Body of pancreas (tissue), 4 donors: ENCODE measurements around the gene CPNE1. TPM values are rescaled to one million over a fixed set of nuclear protein-coding genes. Genes with fewer than 3 reads are reported as not detected.

ENCODE experiments used
- ATAC-seq: fragments of 150-250 bp; one replicate; pipeline ENCODE4 v1.9.1; 2016
- DNase-seq, 4 donors: peaks; one replicate each; pipeline ENCODE4 v3.0.0-alpha.2; 2019
- H3K27ac ChIP-seq, 4 donors: fragments of 200-600 bp; sonication (generic); 1 replicate in 3 of 4; 2 replicates in 1 of 4; pipeline versions ENCODE4 v1.5.1 to v1.6.1; 2016 to 2019; ENCODE audit warnings: mild to moderate bottlenecking in 1 of 4, mixed read lengths in 1 of 4, moderate library complexity in 1 of 4
- H3K27me3 ChIP-seq, 2 donors: fragments of 200-600 bp; sonication (generic); one replicate each; pipeline ENCODE4 v1.6.0; 2016; ENCODE audit warnings: mild to moderate bottlenecking in 1 of 2
- H3K36me3 ChIP-seq, 2 donors: fragments of 200-600 bp; sonication (generic); replicated peaks in 1 of 2; 2 replicates each; pipeline ENCODE4 v1.5.1; 2016; ENCODE audit warnings: low read depth in 2 of 2; ENCODE audit not compliant: insufficient read depth in 1 of 2
- H3K4me1 ChIP-seq: fragments of 200-600 bp; sonication (generic); one replicate; pipeline ENCODE4 v1.6.0; 2016
- H3K4me3 ChIP-seq, 2 donors: fragments of 200-600 bp; sonication (generic); 1 replicate in 1 of 2; 2 replicates in 1 of 2; pipeline ENCODE4 v1.5.1; 2016 to 2019
- H3K9me3 ChIP-seq, 3 donors: fragments of 200-600 bp; sonication (generic); 1 replicate in 2 of 3; 2 replicates in 1 of 3; pipeline ENCODE4 v1.5.1; 2016
- CTCF ChIP-seq, 7 experiments: fragments of 450-650 bp in 4 of 7; fragments of 200-600 bp in 3 of 7; sonication (generic) in 3 of 7; IDR thresholded peaks; one replicate each; pipeline ENCODE4 v1.5.1; 2016 to 2019; ENCODE audit warnings: antibody characterized with exemption in 7 of 7
- POLR2A ChIP-seq, 3 donors: fragments of 450-650 bp; IDR thresholded peaks; one replicate each; pipeline ENCODE4 v1.6.1; 2016; ENCODE audit warnings: antibody characterized with exemption in 3 of 3, mild to moderate bottlenecking in 2 of 3
- WGBS, 2 donors: methylation state at CpG; one replicate each; pipeline ENCODE4 v1.1.5; 2017; 5-methylcytosine and 5-hydroxymethylcytosine counted together
- intact Hi-C: fragments of 100-400 bp; cut with DNase I; formaldehyde crosslinking; loops from one replicate; pipeline ENCODE4 v1.15.1; 2023
- total RNA-seq, 2 donors: library from RNA; depleted of rRNA; stranded (reverse); fragments of >200 nt; gene quantifications; one replicate each; pipeline ENCODE4 v1.1.0, GENCODE V29; 2016

Gene CPNE1
- total RNA-seq, 2 donors from 2014 or later = 87.3 to 93.9 TPM

- Histone ChIP-seq H3K4me1 (peaks cover 19% of the 10 kb centered on the region), H3K27me3 (no peaks in the 10 kb centered on the region), H3K4me3 (no peak overlapping the region), H3K27ac (no peak overlapping the region), H3K36me3 (peaks cover 22 to 32% of the 10 kb centered on the region in 2 donors), H3K9me3 (no peaks in the 10 kb centered on the region)
- DNase-seq = no peak
- 77 to 84% methylated on average over 5 of the region's 5 CpGs for WGBS, 2 donors
- ATAC-seq = no peak
- TF ChIP-seq CTCF (IDR thresholded peaks at IDR 0.05) (no peak), POLR2A (IDR thresholded peaks at IDR 0.05) (no peak)
- intact Hi-C loops = no loop called here
Observed at GRCh38 chr20:35704514-35705261, 40.0 kb upstream of the CPNE1 start.

GRCh38 chr20:35702824-35703695 lies 38.4 kb upstream of the CPNE1 start:
- Histone ChIP-seq H3K27ac (no peak overlapping the region), H3K9me3 (no peaks in the 10 kb centered on the region), H3K27me3 (no peaks in the 10 kb centered on the region), H3K4me1 (peaks cover 13% of the 10 kb centered on the region), H3K36me3 (peaks cover 22 to 30% of the 10 kb centered on the region in 2 donors), H3K4me3 (no peak overlapping the region)
- ATAC-seq (no peak), DNase-seq (no peak)
- 69 to 72% methylated on average over 4 of the region's 4 CpGs for WGBS, 2 donors
- TF ChIP-seq CTCF (IDR thresholded peaks at IDR 0.05) (no peak), POLR2A (IDR thresholded peaks at IDR 0.05) (no peak)
- intact Hi-C loops = no loop called here

- intact Hi-C loops = no loop called here
- H3K27ac ChIP-seq = no peak overlapping the region
Observed at GRCh38 chr20:35702051-35702823, 37.5 kb upstream of the CPNE1 start.

More at GRCh38 chr20:35702051-35702823, 37.5 kb upstream of the CPNE1 start:
- Histone ChIP-seq H3K36me3 (peaks cover 22 to 28% of the 10 kb centered on the region in 2 donors), H3K4me1 (peaks cover 21% of the 10 kb centered on the region), H3K9me3 (no peaks in the 10 kb centered on the region), H3K27me3 (no peaks in the 10 kb centered on the region), H3K4me3 (no peak overlapping the region)
- WGBS, 2 donors = 85 to 86% methylated on average over 12 of the region's 12 CpGs
- TF ChIP-seq POLR2A (IDR thresholded peaks at IDR 0.05) = no peak
- no peak for TF ChIP-seq CTCF (IDR thresholded peaks at IDR 0.05)
- ATAC-seq (no peak), DNase-seq (no peak)
